HepG2 (cell line): ENCODE data around the gene NFIC. TPM values are rescaled to one million over a fixed set of nuclear protein-coding genes. Genes with fewer than 3 reads are reported as not detected.

Experiments used
- KLF11 ChIP-seq: IDR thresholded peaks from 2 replicates; pipeline ENCODE4 v1.6.1; 2016; ENCODE audit warnings: missing compliant biosample characterization
- LRRFIP1 ChIP-seq: sonication (generic); formaldehyde crosslinking; conservative IDR thresholded peaks from 2 replicates; pipeline ENCODE4 v1.4.0; 2020; ENCODE audit warnings: missing genetic modification reagents
- MIER3 ChIP-seq: IDR thresholded peaks from 2 replicates; pipeline ENCODE4 v1.6.1; 2016; ENCODE audit warnings: missing compliant biosample characterization, borderline replicate concordance
- MTF1 ChIP-seq: sonication (generic); formaldehyde crosslinking; IDR thresholded peaks from 2 replicates; pipeline ENCODE4 v1.5.0; 2020; ENCODE audit warnings: missing genetic modification reagents
- XRCC5 ChIP-seq: fragments of 200-400 bp; formaldehyde crosslinking; optimal IDR thresholded peaks from 2 replicates; pipeline ENCODE3; 2017; ENCODE audit warnings: mild to moderate bottlenecking, low read length
- ZNF350 ChIP-seq: sonication (generic); formaldehyde crosslinking; IDR thresholded peaks from 2 replicates; pipeline ENCODE4 v1.4.0; 2020; ENCODE audit warnings: mild to moderate bottlenecking, low read depth, missing genetic modification reagents, borderline replicate concordance
- ZNF496 ChIP-seq: sonication (generic); formaldehyde crosslinking; IDR thresholded peaks from 2 replicates; pipeline ENCODE4 v1.8.1; 2023; ENCODE audit warnings: mild to moderate bottlenecking, moderate library complexity, missing genetic modification reagents; ENCODE audit not compliant: insufficient replicate concordance
- ZNF850 ChIP-seq: sonication (generic); formaldehyde crosslinking; conservative IDR thresholded peaks from 2 replicates; pipeline ENCODE4 v1.9.0; 2021; ENCODE audit warnings: mild to moderate bottlenecking, missing genetic modification reagents
- ZSCAN29 ChIP-seq: sonication (generic); formaldehyde crosslinking; conservative IDR thresholded peaks from 2 replicates; pipeline ENCODE4 v1.4.0; 2020; ENCODE audit warnings: mild to moderate bottlenecking, missing genetic modification reagents
- polyA plus RNA-seq, 8 experiments: library from polyadenylated mRNA; depleted of rRNA in 3 of 8; stranded (reverse) in 7 of 8; unstranded in 1 of 8; fragments of >200 nt; fragmentation: Illumina TruSeq in 4 of 8; extraction: Trizol in 4 of 8; gene quantifications; 2 replicates each; pipeline versions ENCODE4 v1.2.1 to v1.2.3, GENCODE V29; 2011 to 2016; ENCODE audit warnings: low read depth in 4 of 8, missing spikeins in 1 of 8, mixed read lengths in 1 of 8; ENCODE audit not compliant: insufficient read depth in 1 of 8
- total RNA-seq, 5 experiments: library from RNA; depleted of rRNA; stranded (reverse); fragments of >200 nt; fragmentation: Illumina TruSeq; extraction: Trizol; gene quantifications; 2 replicates each; pipeline ENCODE4 v1.2.3, GENCODE V29; 2016; ENCODE audit warnings: low read depth in 1 of 5
- TF ChIP-seq, protein P1 (sequence below), 2 experiments: sonication (generic) in 1 of 2; formaldehyde crosslinking in 1 of 2; IDR thresholded peaks; 2 replicates each; pipeline versions ENCODE4 v1.6.1 to v1.9.0; 2014 to 2022; ENCODE audit warnings: antibody characterized with exemption in 1 of 2, borderline replicate concordance in 1 of 2, inconsistent platforms in 1 of 2, low read depth in 1 of 2, missing genetic modification reagents in 1 of 2
- TF ChIP-seq, protein P2 (sequence below): sonication (generic); formaldehyde crosslinking; IDR thresholded peaks from 2 replicates; pipeline ENCODE4 v1.4.0; 2020; ENCODE audit warnings: missing genetic modification reagents, borderline replicate concordance

NFIC gene
- total and polyA plus RNA-seq, 2 of the 13 experiments (the other 11 are each of a cell fraction or from before 2014, with no cell fraction given), result 1.3 to 2.5 TPM

- TF ChIP-seq, protein P1, sequence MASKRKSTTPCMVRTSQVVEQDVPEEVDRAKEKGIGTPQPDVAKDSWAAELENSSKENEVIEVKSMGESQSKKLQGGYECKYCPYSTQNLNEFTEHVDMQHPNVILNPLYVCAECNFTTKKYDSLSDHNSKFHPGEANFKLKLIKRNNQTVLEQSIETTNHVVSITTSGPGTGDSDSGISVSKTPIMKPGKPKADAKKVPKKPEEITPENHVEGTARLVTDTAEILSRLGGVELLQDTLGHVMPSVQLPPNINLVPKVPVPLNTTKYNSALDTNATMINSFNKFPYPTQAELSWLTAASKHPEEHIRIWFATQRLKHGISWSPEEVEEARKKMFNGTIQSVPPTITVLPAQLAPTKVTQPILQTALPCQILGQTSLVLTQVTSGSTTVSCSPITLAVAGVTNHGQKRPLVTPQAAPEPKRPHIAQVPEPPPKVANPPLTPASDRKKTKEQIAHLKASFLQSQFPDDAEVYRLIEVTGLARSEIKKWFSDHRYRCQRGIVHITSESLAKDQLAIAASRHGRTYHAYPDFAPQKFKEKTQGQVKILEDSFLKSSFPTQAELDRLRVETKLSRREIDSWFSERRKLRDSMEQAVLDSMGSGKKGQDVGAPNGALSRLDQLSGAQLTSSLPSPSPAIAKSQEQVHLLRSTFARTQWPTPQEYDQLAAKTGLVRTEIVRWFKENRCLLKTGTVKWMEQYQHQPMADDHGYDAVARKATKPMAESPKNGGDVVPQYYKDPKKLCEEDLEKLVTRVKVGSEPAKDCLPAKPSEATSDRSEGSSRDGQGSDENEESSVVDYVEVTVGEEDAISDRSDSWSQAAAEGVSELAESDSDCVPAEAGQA (IDR thresholded peaks at IDR 0.05; ENCODE audit: low read depth), result peak; percentile 84
- TF ChIP-seq, protein P1 (CRISPR knock-in tag; IDR thresholded peaks at IDR 0.05; ENCODE audit: borderline replicate concordance), result no peak
- TF ChIP-seq ZNF496 (CRISPR knock-in tag), result no peak
- TF ChIP-seq ZNF850 (CRISPR knock-in tag), result no peak
- peak; percentile 26 for TF ChIP-seq XRCC5
- no peak for TF ChIP-seq KLF11
- no peak for TF ChIP-seq ZSCAN29 (CRISPR knock-in tag)
- TF ChIP-seq LRRFIP1 (CRISPR knock-in tag), result no peak
- TF ChIP-seq MTF1 (CRISPR knock-in tag), result no peak
- no peak for TF ChIP-seq MIER3 (CRISPR knock-in tag)
- TF ChIP-seq ZNF350, result peak; percentile 67; the same call in 1 of the 2 replicates
- TF ChIP-seq, protein P2, sequence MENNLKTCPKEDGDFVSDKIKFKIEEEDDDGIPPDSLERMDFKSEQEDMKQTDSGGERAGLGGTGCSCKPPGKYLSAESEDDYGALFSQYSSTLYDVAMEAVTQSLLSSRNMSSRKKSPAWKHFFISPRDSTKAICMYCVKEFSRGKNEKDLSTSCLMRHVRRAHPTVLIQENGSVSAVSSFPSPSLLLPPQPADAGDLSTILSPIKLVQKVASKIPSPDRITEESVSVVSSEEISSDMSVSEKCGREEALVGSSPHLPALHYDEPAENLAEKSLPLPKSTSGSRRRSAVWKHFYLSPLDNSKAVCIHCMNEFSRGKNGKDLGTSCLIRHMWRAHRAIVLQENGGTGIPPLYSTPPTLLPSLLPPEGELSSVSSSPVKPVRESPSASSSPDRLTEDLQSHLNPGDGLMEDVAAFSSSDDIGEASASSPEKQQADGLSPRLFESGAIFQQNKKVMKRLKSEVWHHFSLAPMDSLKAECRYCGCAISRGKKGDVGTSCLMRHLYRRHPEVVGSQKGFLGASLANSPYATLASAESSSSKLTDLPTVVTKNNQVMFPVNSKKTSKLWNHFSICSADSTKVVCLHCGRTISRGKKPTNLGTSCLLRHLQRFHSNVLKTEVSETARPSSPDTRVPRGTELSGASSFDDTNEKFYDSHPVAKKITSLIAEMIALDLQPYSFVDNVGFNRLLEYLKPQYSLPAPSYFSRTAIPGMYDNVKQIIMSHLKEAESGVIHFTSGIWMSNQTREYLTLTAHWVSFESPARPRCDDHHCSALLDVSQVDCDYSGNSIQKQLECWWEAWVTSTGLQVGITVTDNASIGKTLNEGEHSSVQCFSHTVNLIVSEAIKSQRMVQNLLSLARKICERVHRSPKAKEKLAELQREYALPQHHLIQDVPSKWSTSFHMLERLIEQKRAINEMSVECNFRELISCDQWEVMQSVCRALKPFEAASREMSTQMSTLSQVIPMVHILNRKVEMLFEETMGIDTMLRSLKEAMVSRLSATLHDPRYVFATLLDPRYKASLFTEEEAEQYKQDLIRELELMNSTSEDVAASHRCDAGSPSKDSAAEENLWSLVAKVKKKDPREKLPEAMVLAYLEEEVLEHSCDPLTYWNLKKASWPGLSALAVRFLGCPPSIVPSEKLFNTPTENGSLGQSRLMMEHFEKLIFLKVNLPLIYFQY (CRISPR knock-in tag), result 0 out of 2 replicates have a peak, but pooled peaks have one; percentile 38
These were observed 139.4 kb downstream of the NFIC start, which contains the start of gene FZR1 (continued) for GRCh38 chr19:3505598-3506383.
